Activated T-helper 2 cell treated with anti-CD3 and anti-CD28 coated beads, Interferon-gamma antibody, Interleukin-2, Interleukin-4, amounts not matched to agents 10 μg/mL and 5 μg/mL and 100 μg/mL, durations not matched to agents 14 hours and 24 hours and 36 hours (primary cell): ENCODE data around the gene STKLD1. TPM values are rescaled to one million over a fixed set of nuclear protein-coding genes. Genes with fewer than 3 reads are reported as not detected.

Source experiments
- DNase-seq: peaks from one replicate; pipeline ENCODE4 v3.0.0; 2021; ENCODE audit warnings: low spot score
- H3K27ac Mint-ChIP-seq: one replicate; pipeline ENCODE4 v1.8.0; 2021; ENCODE audit warnings: mixed read lengths
- H3K27me3 Mint-ChIP-seq: one replicate; pipeline ENCODE4 v1.8.0; 2021; ENCODE audit warnings: low read depth, mixed read lengths
- H3K36me3 Mint-ChIP-seq: one replicate; pipeline ENCODE4 v1.8.0; 2021; ENCODE audit warnings: low read depth, mixed read lengths
- H3K4me1 Mint-ChIP-seq: one replicate; pipeline ENCODE4 v1.8.0; 2021; ENCODE audit warnings: low read depth, mixed read lengths
- H3K4me3 Mint-ChIP-seq: one replicate; pipeline ENCODE4 v1.8.0; 2021; ENCODE audit warnings: low read depth, mild to moderate bottlenecking, moderate library complexity, mixed read lengths
- H3K9me3 Mint-ChIP-seq: one replicate; pipeline ENCODE4 v1.8.0; 2021; ENCODE audit warnings: mixed read lengths
- intact Hi-C: fragments of 100-400 bp; cut with micrococcal nuclease; formaldehyde crosslinking; loops from one replicate; pipeline ENCODE4 v1.15.1; 2023
- total RNA-seq: library from RNA; stranded (reverse); gene quantifications from 2 replicates; pipeline ENCODE4 v1.2.3, GENCODE V29; 2022

The STKLD1 gene
- total RNA-seq, 1 donor from 2014 or later: 0.87 TPM

DNA sequence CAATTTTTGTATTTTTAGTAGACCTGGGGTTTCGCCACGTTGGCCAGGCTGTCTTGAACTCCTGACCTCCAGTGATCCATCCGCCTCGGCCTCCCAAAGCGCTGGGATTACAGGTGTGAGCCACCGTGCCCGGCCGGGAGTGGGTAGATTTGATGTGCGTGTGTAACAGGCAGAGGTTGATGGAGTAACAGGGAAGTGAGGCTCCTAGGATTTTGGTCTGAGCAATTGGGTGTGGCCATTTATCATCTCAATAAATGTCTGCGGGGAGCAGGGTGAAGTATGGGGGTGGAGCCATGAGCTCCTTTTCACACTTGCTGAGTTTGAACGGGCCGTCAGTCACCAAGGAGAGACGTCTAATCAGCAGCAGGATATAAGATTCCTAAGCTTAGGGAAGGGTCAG, 42.8 kb downstream of the STKLD1 start:
- Mint-ChIP-seq H3K4me1 (peaks cover 42% of the 10 kb centered on the region), H3K27me3 (no peaks in the 10 kb centered on the region), H3K36me3 (peaks cover 31% of the 10 kb centered on the region), H3K9me3 (no peaks in the 10 kb centered on the region), H3K4me3 (peak overlapping the region; percentile 93), H3K27ac (peak overlapping the region; percentile 50)
- intact Hi-C loops: loop anchor here (2.0 to 5.0 kb wide), 3 partner anchors 48 to 72 kb away; partner anchors contain the start of genes MED22, RPL7A and SLC2A6
- no peak for DNase-seq

DNA sequence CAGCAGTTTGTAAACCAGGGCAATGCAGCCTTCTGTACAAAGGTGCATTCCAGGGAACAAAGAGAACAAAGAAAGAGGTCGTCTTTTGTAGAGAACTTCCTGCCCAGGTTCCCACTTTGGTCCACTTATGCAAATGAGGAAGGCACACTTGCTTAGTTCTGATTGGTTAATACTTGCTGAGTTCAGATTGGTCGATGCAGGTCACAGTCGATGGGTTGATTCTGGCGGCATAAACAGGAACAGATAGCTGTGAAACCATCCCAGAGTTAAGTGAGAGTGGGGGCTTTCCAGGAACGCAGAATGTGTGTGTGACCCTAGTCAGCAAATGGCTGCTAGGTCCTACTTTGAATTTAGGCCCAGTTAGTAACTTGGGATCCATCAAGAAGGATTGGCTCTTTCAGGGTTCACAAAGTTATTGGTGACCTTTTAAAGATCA, 44.2 kb downstream of the STKLD1 start:
- Mint-ChIP-seq H3K36me3 (peaks cover 17% of the 10 kb centered on the region), H3K9me3 (no peaks in the 10 kb centered on the region), H3K4me1 (peaks cover 41% of the 10 kb centered on the region), H3K4me3 (no peak overlapping the region), H3K27me3 (no peaks in the 10 kb centered on the region), H3K27ac (peak overlapping the region; percentile 68)
- DNase-seq: no peak
- intact Hi-C loops: no loop called here

DNA sequence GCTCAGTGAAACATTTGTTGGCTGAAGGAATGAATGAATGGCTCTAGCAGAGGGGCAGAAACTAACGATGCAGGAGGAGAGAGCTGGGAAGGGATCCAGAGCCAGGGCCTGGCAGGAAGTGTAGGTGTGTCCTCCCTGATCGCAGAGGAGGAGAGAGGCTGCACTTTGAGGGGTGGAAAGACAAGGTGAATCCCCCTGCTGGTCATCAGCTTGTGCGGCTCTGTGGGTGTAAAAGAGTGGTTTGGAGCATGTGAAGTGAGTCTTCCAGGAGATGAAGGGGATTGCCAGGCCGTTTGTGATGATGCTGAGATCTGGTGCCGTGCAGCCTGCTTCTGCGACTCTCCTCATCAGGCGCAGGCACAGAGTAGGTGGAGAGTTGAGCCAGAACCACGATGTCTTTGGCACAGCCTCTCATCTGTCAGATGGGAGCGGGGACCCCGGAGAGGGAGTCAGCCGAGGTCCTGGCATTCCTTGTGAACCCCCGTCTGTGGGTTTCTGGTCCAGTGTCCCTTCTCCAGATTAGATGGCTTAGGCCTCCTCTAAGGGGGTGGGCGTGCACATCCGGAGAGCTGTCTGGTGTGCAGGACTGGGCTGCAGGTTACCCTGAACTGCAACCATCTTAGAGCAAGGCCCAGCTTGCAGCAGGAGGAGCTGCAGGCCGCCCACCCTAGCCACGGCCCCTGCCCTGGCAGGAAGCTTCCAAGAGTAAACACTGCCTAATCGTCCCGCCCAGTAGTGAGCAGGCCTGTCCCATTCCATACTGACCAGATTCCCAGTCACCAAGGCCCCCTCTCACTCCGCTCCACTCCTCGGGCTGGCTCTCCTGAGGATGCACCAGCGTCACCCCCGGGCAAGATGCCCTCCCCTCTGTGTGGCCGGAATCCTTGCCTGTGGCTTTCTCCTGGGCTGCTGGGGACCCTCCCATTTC, 45.7 kb downstream of the STKLD1 start, which contains the start of gene ADAMTS13:
ADAMTS13 (plus strand) TSS at position 753 of the 928 bp plus-strand sequence; CDS start at position 830, 77 bp downstream.
- intact Hi-C loops: no loop called here
- H3K4me3 Mint-ChIP-seq: no peak within 1 kb of the TSS
- DNase-seq: no peak
- no peaks in the 10 kb centered on the region for H3K9me3 Mint-ChIP-seq
- H3K27me3 Mint-ChIP-seq: peaks cover 4% of the 10 kb centered on the region
- peaks cover 29% of the 10 kb centered on the region for H3K4me1 Mint-ChIP-seq
- H3K27ac Mint-ChIP-seq: peak within 1 kb of the TSS; percentile 62
- peaks cover 4% of the 10 kb centered on the region for H3K36me3 Mint-ChIP-seq

DNA sequence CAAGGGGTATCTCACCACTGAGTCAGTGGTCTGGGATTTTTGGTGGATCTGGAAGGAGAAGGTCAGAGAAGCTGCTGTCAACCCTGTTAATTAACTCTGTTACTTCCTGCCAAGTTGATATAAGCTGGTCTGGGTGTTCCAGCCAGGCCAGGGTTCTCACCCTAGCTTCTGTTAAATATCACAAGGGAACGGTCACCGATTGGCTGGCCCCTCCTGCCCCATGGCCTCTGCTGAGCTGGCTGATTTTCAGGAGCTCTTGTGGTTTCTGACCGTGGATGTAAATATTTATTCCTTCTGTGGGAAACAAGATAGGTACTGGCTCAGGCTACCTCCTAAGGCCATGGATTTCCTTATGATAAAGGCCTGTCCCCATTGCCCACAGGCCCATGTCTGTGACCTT, 47.0 kb downstream of the STKLD1 start:
- Mint-ChIP-seq H3K36me3 (no peaks in the 10 kb centered on the region), H3K4me1 (peaks cover 28% of the 10 kb centered on the region), H3K9me3 (no peaks in the 10 kb centered on the region), H3K27me3 (peaks cover 17% of the 10 kb centered on the region), H3K4me3 (no peak overlapping the region), H3K27ac (no peak overlapping the region)
- intact Hi-C loops: no loop called here
- no peak for DNase-seq

DNA sequence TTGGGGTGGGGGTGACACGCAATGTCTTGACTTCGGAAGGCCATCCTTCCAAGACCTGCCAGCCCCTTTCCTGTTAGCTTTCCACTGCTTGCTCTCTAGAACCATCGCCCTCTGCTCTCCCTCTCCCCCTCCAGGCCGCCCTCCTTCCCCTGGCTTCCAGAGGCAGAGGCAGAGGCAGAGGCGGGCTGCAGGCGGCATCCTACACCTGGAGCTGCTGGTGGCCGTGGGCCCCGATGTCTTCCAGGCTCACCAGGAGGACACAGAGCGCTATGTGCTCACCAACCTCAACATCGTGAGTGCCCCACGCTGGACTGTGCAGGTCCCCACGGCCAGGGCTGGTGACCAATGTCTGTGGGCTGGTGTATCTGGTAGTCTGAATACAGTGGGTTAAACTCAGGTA, 48.0 kb downstream of the STKLD1 start:
- intact Hi-C loops: no loop called here
- Mint-ChIP-seq H3K4me3 (no peak overlapping the region), H3K9me3 (no peaks in the 10 kb centered on the region), H3K4me1 (peaks cover 19% of the 10 kb centered on the region), H3K36me3 (no peaks in the 10 kb centered on the region), H3K27me3 (peaks cover 18% of the 10 kb centered on the region), H3K27ac (no peak overlapping the region)
- DNase-seq: no peak

DNA sequence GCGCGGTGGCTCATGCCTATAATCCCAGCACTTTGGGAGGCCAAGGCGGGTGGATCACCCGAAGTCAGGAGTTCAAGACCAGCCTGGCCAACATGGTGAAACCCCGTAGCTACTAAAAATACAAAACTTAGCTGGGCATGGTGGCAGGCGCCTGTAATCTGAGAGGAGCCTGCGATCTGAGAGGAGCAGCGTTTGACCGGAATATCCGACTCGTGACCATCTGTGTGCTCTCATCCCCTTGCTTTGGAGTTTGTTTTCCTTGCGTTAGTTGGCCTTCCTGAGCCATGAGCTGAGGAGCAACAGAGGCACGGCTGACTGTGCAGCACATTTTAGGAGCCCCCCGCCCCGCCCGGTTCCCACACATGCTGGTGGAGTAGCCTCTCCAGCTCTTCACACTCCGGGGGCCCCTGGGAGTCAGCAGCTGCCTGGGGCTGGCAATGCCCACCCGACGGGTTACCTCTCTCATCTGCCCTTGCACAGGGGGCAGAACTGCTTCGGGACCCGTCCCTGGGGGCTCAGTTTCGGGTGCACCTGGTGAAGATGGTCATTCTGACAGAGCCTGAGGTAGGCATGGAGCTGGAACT, 49.0 kb downstream of the STKLD1 start:
- Mint-ChIP-seq H3K4me3 (no peak overlapping the region), H3K9me3 (no peaks in the 10 kb centered on the region), H3K36me3 (no peaks in the 10 kb centered on the region), H3K27me3 (peaks cover 21% of the 10 kb centered on the region), H3K4me1 (peaks cover 17% of the 10 kb centered on the region), H3K27ac (no peak overlapping the region)
- intact Hi-C loops: no loop called here
- DNase-seq: no peak

DNA sequence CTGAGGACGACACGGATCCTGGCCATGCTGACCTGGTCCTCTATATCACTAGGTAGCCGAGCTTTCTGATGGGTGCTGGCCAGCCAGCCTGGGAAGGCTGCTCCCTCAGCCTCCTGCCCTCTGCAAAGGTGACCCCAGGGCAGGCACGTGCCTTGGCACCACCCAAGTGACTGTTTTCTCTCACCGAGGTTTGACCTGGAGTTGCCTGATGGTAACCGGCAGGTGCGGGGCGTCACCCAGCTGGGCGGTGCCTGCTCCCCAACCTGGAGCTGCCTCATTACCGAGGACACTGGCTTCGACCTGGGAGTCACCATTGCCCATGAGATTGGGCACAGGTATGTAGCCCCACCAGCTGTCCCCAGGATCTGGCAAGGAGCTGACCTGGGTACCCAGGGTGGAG, 49.8 kb downstream of the STKLD1 start:
- H3K27ac Mint-ChIP-seq: no peak overlapping the region
- no peak overlapping the region for H3K4me3 Mint-ChIP-seq
- intact Hi-C loops: no loop called here
- no peak for DNase-seq
- H3K36me3 Mint-ChIP-seq: no peaks in the 10 kb centered on the region
- peaks cover 13% of the 10 kb centered on the region for H3K4me1 Mint-ChIP-seq
- H3K9me3 Mint-ChIP-seq: no peaks in the 10 kb centered on the region
- H3K27me3 Mint-ChIP-seq: peaks cover 23% of the 10 kb centered on the region

DNA sequence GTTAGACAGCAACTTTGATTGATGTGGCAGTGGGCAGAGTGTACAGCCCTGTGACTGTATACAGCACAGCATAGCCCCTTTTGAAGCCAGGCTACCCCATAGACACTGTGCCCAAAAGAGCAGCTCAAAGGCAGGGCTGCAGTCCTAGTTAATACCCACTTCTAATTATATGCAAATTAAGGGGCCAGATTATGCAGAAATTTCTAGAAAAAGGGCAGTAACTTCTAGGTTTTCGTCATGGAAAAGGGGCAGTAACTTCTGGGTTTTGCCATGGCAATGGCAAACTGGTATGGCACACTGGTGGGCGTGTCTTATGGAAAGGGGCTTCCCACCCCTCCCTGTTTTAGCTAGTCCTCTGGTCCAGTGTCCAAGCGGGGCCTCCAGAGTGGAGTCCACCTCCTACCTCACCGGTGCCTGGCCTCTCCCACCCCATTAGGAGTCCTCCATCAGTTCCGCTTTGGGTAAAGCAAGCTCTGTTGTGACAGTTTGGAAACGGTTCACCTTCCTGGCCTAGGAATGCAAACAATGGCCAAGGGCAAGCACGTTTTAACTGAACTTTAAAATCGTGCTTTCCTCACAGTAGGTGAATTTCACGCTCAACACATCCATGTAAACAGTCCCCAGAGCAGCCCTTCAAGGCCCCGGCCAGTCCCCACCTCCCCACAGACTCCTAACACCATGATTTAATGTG, 51.6 kb downstream of the STKLD1 start:
- Mint-ChIP-seq H3K9me3 (no peaks in the 10 kb centered on the region), H3K36me3 (no peaks in the 10 kb centered on the region), H3K27ac (no peak overlapping the region), H3K4me1 (peaks cover under 1% of the 10 kb centered on the region), H3K4me3 (no peak overlapping the region), H3K27me3 (peaks cover 23% of the 10 kb centered on the region)
- intact Hi-C loops: no loop called here
- DNase-seq: no peak

DNA sequence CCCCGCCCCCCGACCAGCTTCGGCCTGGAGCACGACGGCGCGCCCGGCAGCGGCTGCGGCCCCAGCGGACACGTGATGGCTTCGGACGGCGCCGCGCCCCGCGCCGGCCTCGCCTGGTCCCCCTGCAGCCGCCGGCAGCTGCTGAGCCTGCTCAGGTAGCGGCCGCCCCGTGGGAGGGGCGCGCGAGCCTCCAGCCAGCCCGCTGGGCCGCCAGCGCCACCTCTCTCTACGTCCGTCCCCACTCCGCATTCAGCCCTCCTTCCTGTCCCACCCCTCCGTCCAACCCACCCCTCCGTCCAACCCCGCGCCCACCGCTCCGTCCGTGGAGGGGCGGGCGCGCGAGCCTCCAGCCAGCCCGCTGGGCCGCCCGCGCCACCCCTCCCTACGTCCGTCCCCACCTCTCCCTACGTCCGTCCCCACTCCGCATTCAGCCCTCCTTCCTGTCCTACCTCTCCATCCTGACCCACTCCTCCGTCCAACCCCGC, 52.5 kb downstream of the STKLD1 start:
- Mint-ChIP-seq H3K4me1 (no peaks in the 10 kb centered on the region), H3K4me3 (no peak overlapping the region), H3K36me3 (no peaks in the 10 kb centered on the region), H3K27ac (no peak overlapping the region), H3K27me3 (peaks cover 23% of the 10 kb centered on the region), H3K9me3 (no peaks in the 10 kb centered on the region)
- intact Hi-C loops: no loop called here
- no peak for DNase-seq

DNA sequence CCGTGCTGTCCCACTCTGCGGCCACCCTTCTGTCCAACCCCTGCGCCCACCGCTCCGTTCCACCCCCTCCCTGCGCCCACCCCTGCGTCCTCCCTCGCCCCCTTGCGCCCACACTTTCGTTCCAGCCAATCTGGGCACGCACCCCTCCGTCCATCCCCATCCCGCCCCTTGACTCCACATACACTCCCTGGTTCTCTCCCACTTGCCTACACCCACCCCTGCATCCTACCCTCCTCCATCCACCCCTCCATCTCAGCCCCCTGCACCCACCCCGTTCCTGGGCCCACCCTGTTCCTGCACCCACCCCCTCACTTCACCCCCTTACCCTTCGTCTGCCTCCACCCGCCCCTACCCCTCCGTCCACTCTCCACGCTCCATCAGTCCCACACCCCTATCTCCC, 53.0 kb downstream of the STKLD1 start:
- Mint-ChIP-seq H3K4me3 (no peak overlapping the region), H3K4me1 (no peaks in the 10 kb centered on the region), H3K9me3 (no peaks in the 10 kb centered on the region), H3K27ac (no peak overlapping the region), H3K36me3 (no peaks in the 10 kb centered on the region), H3K27me3 (peaks cover 23% of the 10 kb centered on the region)
- DNase-seq: no peak
- intact Hi-C loops: no loop called here

DNA sequence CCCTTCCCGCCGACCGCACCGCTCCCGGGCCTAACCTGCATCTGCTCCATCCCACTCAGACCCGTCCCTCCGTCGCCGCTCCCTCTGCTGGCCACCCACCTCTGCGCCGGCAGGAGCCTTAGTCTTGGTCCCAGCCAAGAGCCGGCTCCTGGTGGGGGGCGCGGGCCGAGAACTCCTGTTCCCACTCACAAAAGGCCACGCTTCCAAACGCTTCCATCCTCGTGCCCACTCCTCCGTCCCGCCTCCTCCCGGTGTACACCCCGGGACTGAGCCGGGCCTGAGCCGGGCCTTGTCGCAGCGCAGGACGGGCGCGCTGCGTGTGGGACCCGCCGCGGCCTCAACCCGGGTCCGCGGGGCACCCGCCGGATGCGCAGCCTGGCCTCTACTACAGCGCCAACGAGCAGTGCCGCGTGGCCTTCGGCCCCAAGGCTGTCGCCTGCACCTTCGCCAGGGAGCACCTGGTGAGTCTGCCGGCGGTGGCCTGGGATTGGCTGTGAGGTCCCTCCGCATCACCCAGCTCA, 53.5 kb downstream of the STKLD1 start:
- H3K27ac Mint-ChIP-seq: no peak overlapping the region
- no peaks in the 10 kb centered on the region for H3K36me3 Mint-ChIP-seq
- no peak for DNase-seq
- H3K4me1 Mint-ChIP-seq: no peaks in the 10 kb centered on the region
- peaks cover 23% of the 10 kb centered on the region for H3K27me3 Mint-ChIP-seq
- H3K4me3 Mint-ChIP-seq: no peak overlapping the region
- no peaks in the 10 kb centered on the region for H3K9me3 Mint-ChIP-seq
- intact Hi-C loops: no loop called here

DNA sequence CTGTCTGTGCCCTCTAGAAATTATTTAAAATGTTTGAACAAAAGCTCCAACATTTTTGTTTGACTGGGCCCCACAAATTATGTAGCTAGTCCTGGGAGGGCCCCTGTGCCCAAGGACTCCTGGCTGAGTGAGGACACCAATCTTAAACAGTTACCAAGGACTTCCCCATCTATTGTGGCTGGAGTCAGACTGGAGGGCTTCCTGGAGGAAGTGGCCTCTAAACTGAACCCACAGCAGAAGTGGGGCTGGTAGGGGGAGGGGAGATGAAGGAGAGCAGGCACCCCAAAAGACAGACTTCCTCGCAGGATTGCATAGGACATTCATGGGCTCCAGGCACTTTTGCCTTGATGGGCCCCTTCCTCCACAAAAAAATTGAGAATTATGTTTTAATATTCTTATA, 54.1 kb downstream of the STKLD1 start:
- Mint-ChIP-seq H3K4me3 (no peak overlapping the region), H3K4me1 (no peaks in the 10 kb centered on the region), H3K27ac (no peak overlapping the region), H3K9me3 (no peaks in the 10 kb centered on the region), H3K36me3 (no peaks in the 10 kb centered on the region), H3K27me3 (peaks cover 23% of the 10 kb centered on the region)
- DNase-seq: no peak
- intact Hi-C loops: no loop called here
